ENCODE data around the gene CCL26. TPM values are rescaled to one million over a fixed set of nuclear protein-coding genes. Genes with fewer than 3 reads are reported as not detected.

CCL26 gene
- total RNA-seq, 1 donor from 2014 or later: not detected

DNA sequence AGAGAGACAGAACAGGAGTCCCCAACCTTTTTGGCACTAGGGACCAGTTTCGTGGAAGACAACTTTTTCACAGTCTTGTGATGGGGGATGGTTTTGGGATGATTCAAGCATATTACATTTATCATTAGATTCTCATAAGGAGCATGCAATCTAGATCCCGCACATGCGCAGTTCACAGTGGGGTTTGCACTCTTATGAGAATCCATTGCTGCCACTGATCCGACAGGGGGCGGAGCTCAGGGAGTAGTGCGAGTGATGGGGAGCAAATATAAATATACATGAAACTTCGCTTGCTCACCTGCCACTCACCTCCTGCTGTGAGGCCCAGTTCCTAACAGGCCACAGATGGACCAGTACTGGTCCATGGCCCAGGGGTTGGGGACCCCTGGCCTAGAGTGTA, 14.2 kb downstream of the CCL26 start:
- H3K9me3 Mint-ChIP-seq (ENCODE audit: low read depth): no peaks in the 10 kb centered on the region
- H3K4me1 Mint-ChIP-seq (ENCODE audit: low read depth): peaks cover 2% of the 10 kb centered on the region
- TF ChIP-seq, protein P1, sequence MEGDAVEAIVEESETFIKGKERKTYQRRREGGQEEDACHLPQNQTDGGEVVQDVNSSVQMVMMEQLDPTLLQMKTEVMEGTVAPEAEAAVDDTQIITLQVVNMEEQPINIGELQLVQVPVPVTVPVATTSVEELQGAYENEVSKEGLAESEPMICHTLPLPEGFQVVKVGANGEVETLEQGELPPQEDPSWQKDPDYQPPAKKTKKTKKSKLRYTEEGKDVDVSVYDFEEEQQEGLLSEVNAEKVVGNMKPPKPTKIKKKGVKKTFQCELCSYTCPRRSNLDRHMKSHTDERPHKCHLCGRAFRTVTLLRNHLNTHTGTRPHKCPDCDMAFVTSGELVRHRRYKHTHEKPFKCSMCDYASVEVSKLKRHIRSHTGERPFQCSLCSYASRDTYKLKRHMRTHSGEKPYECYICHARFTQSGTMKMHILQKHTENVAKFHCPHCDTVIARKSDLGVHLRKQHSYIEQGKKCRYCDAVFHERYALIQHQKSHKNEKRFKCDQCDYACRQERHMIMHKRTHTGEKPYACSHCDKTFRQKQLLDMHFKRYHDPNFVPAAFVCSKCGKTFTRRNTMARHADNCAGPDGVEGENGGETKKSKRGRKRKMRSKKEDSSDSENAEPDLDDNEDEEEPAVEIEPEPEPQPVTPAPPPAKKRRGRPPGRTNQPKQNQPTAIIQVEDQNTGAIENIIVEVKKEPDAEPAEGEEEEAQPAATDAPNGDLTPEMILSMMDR (IDR thresholded peaks at IDR 0.05; ENCODE audit: unreplicated experiment): no peak
- H3K36me3 Mint-ChIP-seq (ENCODE audit: insufficient read depth): no peaks in the 10 kb centered on the region
- no peak overlapping the region for H3K27ac Mint-ChIP-seq
- no peaks in the 10 kb centered on the region for H3K27me3 Mint-ChIP-seq
- DNase-seq (ENCODE audit: low spot score, unreplicated experiment): no peak
- no peak overlapping the region for H3K4me3 Mint-ChIP-seq (ENCODE audit: low read depth)

GRCh38 chr7:75756991-75757676, 14.9 kb downstream of the CCL26 start:
- no peaks in the 10 kb centered on the region for H3K36me3 Mint-ChIP-seq (ENCODE audit: insufficient read depth)

GRCh38 chr7:75756206-75756990, 15.6 kb downstream of the CCL26 start:
- no peak for DNase-seq (ENCODE audit: low spot score, unreplicated experiment)
- Mint-ChIP-seq H3K9me3 (ENCODE audit: low read depth) (no peaks in the 10 kb centered on the region), H3K4me3 (ENCODE audit: low read depth) (no peak overlapping the region), H3K27ac (no peak overlapping the region), H3K27me3 (no peaks in the 10 kb centered on the region), H3K36me3 (ENCODE audit: insufficient read depth) (no peaks in the 10 kb centered on the region), H3K4me1 (ENCODE audit: low read depth) (no peaks in the 10 kb centered on the region)
- TF ChIP-seq, protein P1 (IDR thresholded peaks at IDR 0.05; ENCODE audit: unreplicated experiment): no peak

More at GRCh38 chr7:75756991-75757676, 14.9 kb downstream of the CCL26 start:
- no peak for DNase-seq (ENCODE audit: low spot score, unreplicated experiment)
- Mint-ChIP-seq H3K9me3 (ENCODE audit: low read depth) (no peaks in the 10 kb centered on the region), H3K27ac (no peak overlapping the region), H3K4me1 (ENCODE audit: low read depth) (no peaks in the 10 kb centered on the region), H3K27me3 (no peaks in the 10 kb centered on the region), H3K4me3 (ENCODE audit: low read depth) (no peak overlapping the region)
- TF ChIP-seq, protein P1 (IDR thresholded peaks at IDR 0.05; ENCODE audit: unreplicated experiment): peak; percentile 61

GRCh38 chr7:75743455-75743859, 28.6 kb downstream of the CCL26 start:
- no peaks in the 10 kb centered on the region for H3K36me3 Mint-ChIP-seq (ENCODE audit: insufficient read depth)
- no peak overlapping the region for H3K27ac Mint-ChIP-seq
- DNase-seq (ENCODE audit: low spot score, unreplicated experiment): no peak
- H3K4me3 Mint-ChIP-seq (ENCODE audit: low read depth): no peak overlapping the region
- H3K27me3 Mint-ChIP-seq: peaks cover 17% of the 10 kb centered on the region
- TF ChIP-seq, protein P1 (IDR thresholded peaks at IDR 0.05; ENCODE audit: unreplicated experiment): no peak
- H3K9me3 Mint-ChIP-seq (ENCODE audit: low read depth): no peaks in the 10 kb centered on the region
- peaks cover 6% of the 10 kb centered on the region for H3K4me1 Mint-ChIP-seq (ENCODE audit: low read depth)

DNA sequence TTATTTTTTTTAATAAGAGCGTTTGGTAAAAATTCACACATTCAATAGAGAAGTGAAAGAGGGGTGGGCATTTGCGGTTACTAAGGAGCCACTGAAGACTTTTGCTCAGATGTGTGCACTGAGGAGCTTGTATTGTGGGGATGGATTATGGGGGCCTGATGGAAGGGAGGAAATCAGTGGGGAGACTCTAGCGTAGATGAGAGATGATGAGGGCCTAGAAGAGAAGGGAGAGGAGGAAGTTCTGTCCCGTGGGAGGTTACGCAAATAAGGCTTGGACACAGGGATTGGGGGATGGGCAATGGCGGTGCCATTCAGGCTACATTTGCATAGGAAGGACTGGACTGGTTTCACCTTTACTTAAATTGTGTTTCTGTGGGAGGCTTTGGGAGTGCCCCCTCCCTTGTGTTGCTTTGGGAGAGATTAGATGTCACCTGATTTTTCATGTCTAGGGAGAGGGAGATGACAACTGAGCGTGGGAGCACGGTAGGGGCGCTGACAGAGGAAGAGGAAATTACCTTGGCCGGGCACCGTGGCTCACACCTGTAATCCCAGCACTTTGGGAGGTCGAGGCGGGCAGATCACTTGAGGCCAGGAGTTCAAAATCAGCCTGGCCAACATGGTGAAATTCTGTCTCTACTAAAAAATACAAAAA, 31.0 kb downstream of the CCL26 start:
- TF ChIP-seq, protein P1 (IDR thresholded peaks at IDR 0.05; ENCODE audit: unreplicated experiment): no peak
- no peak for DNase-seq (ENCODE audit: low spot score, unreplicated experiment)
- H3K36me3 Mint-ChIP-seq (ENCODE audit: insufficient read depth): no peaks in the 10 kb centered on the region
- H3K4me3 Mint-ChIP-seq (ENCODE audit: low read depth): no peak overlapping the region
- peaks cover 10% of the 10 kb centered on the region for H3K4me1 Mint-ChIP-seq (ENCODE audit: low read depth)
- no peaks in the 10 kb centered on the region for H3K9me3 Mint-ChIP-seq (ENCODE audit: low read depth)
- H3K27ac Mint-ChIP-seq: no peak overlapping the region
- H3K27me3 Mint-ChIP-seq: peaks cover 37% of the 10 kb centered on the region
